NCI-H1048 (cell line): ENCODE data around the gene NAT8.
"Not testable (repeated sequence)": the region's sequence is repeated elsewhere in the genome, so short reads cannot be mapped to it uniquely, and the experiment has no call there.

Source experiments
- DNase-seq: peaks from one replicate; lab custom pipeline; 2025; lab: John Stamatoyannopoulos, UW

NAT8 gene

DNA sequence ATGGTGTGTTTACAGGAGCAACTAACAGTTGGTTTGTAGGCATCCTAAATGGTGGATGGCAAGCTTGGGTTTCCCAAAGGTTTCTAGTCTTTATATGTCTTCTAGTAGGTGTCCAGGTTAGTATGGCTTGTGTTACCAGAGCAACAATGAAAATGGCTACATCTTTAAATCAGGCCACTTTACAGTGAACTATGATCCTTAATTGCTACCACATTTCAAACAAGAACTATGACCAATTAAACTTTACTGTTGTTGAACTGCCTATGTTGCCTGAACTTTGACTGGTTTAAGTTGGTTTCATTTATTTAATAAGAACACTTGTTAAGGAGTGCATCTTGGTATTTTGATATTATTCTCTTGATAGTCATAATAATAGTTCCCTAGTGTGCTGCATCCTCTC lies 5.2 kb downstream of the NAT8 start:
- not testable (repeated sequence) for DNase-seq

DNA sequence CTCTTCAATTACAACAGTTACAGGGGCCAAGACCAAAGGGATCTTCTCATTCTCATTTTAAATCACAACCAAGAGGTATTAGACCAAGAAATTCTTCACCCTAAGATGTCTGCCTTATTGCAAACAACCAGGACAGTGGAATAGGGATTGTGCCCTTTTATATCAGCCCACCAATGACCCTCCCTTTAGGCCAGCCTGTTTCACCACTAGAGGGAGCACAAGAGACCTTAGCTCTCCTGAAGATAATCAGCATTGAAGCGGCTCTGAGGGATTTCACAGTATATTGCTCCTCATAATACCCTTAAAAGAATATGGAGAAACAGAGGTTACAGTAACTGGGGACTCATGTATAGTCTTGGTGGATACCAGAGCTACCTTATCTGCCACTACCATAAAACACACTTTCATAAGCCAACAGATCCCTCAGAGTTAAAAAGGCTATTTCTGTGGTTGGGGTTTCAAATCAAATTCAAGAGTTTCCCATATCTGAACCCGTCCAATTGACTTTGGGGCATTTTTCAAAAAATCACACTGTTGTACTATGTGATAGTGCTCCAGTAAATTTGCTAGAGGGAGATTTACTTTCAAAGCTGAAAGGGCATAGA lies 11.5 kb downstream of the NAT8 start:
- not testable (repeated sequence) for DNase-seq

DNA sequence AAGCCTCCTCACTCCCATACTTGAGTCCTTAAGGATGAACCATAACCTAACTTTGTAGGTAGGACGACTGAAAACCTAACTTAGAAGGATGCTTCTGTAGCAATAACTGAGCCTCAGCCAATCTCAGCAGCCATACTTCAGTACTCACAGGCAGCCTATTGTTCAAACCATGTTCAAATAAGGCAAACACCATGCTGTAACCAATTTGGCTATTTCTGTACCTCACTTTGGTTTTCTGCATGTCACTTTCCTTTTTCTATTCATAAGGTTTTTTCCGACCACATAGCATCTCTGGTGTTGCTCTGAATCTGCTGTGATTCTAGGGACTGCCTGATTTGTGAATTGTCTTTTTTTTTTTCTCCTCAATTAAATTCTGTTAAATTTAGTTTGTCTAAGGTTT lies 13.7 kb downstream of the NAT8 start:
- DNase-seq, result not testable (repeated sequence)

DNA sequence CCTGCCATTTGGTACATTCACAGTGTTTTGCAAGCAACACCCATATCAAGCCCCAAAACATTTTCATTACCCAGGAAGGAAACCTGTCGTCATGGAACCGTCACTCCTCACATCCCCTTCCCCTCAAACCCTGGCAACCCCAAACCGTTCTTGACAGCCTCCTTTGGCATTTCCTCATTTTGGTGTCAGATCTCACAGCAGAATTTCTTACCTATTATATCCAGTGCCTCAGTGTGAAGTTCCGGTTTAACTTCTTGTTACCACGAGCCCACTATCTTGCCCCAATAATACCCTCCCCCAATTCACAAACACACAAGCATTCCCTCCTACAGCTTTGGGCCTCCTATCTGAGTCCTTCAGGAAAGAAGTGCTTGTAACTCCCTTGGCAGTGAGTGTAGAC lies 16.0 kb downstream of the NAT8 start:
- DNase-seq, result not testable (repeated sequence)

DNA sequence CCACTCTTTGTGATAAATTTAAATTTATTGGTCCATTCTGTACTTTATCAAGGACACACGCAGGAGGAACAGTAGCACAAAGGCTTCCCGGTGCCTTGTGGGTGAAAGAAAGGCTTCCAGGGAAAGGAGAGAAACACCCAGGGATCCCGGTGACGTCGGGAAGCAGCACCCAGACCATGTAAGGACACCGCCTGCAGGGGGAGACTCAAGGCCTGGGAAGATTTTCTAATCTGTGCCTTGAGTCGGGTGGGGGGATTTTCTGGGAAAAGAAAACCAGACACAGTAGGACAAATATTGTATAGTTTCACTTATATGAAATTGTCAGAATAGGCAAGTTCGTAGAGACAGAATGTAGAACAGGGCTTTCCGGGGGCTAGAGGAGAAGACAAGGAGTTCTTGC lies 17.6 kb downstream of the NAT8 start:
- not testable (repeated sequence) for DNase-seq

DNA sequence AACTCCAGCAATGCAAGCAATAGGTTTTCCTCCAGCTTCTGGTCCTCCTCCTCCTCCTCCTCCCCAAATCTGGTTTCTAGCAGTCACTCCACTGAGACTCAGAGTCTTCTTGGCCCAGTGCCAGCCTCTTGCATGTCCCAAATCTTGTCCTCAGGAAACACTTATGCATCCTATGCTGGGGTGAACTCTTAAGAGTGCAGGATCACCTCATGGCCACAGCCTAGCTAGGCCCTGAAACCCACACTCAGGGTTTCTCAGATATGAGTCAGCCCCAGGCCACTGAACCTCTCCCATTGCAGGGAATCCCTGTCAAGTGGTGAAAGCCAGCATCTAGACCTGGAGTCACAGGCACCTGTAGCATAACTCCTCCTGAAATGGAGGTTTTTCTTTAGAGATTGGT lies 18.2 kb downstream of the NAT8 start:
- DNase-seq, result not testable (repeated sequence)

DNA sequence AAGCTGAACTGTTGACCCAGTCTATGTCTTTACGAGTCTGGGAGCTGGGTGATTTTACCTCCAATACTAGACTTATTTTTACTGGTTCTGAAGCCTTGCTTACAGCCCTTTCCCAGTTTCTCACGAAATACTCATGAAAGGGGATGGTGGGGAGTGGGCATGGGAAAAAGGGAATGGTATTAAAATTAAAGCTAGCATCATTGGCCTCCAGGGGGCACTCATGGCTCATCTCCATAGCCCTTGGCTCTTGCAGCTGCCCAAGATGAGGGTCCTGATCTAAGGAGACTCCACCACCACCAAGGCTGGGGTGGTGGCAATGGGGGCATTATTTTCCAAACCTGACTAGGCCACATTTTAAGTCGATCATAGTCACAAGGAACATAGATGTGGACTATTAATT lies 22.3 kb downstream of the NAT8 start:
- DNase-seq, result not testable (repeated sequence)

DNA sequence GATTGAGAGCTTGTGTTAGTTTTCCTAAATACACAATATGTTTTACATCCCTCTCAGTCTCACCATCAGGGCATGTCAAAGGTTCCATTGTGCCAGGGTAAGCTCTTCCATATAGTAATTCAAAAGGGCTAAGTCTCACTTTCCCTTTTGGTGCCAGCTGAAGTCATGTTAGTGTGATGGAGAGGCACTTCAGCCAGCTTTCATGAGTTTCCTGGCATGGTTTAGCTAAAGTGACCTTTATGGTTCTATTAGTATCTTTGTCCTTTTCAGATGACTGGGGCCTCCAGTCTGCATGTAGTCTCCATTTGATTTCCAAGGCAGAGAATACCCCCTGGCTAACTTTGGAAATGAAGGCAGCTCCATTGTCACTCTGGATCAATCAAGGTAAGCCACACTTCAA lies 27.2 kb downstream of the NAT8 start:
- DNase-seq, result no peak

DNA sequence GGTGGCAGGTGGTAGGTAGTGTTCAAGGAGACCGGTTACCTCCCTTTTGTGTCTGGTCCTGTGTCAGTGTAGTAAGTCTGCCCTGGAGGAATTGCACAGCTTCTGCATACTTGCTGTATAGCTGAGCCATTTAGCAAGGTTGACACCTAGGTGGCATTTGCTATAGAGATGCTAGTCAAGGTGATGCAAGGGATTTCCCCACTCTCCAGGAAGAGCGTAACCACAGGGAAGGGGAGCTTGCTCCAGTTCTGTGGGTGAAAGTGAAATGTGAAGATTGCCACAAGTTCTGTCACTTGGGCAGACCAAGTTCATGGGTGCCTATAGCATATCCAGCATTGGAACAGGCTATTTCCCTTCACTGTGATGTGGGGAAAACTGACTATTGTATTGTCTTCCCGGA lies 28.1 kb downstream of the NAT8 start:
- no peak for DNase-seq

DNA sequence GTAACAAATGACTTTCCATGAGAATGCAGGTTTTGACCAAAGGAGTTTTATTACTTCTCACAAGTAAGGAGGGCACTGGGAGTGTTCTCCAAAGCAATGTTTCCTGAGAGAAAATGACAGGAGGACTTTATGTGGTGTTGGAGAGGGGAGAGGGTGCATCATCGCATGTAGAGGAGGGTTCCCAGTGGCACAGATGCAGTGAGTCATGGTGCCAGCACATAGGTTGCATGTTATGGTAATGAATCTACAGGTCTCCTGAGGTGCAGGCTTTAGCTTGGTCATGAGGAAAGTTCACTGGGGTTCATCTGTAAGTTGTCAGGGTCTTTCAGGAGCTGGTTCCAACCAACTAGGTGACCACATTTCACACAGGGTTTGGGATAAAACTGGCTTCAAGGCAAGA lies 30.4 kb downstream of the NAT8 start:
- DNase-seq, result no peak

DNA sequence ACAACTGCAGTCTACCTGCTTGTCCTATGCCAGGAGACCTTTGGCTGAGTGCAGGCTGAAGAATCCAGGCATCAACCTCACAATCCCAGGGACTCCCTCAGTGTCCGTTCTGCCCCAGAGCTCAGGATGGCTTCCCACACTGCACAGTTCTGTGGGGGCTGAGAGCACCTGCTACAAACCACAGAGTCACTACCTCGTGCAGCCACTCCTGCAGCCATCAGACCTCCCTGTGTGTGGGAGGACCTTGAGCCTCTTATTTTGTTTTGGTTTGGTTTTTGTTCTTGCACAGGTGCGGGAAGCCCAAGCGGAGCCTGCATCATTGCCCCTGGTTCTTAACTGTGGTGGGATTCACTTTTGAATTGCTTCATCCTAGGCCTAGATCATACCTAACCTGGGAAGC lies 31.0 kb downstream of the NAT8 start:
- DNase-seq, result no peak

DNA sequence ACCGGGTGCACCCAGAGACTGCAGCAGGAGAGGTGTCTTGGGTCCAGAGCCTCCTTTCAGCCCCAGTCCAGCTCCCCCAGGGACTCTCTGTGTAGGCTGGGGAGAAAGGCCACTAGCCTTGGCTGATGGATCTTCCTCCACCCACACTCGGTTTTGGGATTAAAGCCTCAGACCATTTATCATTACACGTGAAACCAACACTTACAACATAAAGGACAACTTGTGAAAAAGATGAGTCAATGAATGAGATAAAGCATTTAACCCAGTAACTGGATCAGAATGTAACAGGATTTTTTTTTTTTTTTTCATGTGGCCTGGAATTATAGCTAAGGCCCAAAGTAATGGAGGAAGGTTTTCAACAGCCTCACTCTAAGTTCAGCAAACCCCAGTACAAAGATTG lies 32.1 kb downstream of the NAT8 start:
- no peak for DNase-seq

DNA sequence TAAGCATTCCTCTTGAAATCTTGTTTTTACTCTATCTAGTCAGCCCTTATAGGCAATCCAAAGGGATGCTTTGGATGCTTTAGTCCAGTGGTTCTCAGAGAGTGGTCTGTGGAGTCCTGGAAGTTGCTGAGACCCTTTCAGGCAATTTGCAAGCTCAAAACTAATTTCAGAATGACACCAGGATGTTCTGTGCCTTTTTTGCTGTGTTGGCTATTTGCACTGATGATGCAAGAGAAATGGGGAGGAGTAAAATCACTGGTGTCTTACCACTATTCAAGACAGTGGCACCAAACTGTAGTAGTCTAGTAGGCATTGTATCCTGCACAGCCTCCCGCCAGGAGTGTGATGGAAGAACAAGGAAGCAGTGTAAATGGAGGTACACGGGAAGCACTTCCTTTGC lies 37.6 kb downstream of the NAT8 start:
- DNase-seq, result not testable (repeated sequence)

DNA sequence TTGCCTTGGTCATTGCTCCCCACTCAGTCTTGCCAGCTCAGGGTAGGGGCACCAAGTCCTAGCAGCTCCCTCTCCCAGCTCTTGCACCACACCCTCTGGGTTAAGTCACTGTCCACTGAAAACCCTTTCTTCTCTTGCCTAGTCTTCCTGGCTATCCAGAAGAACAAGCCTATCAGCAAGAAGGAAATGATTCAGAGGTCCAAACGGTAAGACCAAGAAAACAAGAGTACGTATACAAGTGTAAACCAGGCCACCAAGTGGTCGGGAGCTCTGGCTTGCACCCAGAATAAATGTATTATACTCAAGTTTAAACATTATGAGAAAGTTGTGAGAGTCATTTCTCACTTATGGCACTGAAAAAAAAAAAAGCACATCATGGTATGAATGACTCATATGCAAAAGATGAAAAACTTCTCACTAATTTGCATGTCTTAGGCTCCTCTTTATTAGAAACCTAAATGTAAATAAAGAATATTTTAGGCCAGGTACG lies 39.1 kb downstream of the NAT8 start:
- DNase-seq, result not testable (repeated sequence)

DNA sequence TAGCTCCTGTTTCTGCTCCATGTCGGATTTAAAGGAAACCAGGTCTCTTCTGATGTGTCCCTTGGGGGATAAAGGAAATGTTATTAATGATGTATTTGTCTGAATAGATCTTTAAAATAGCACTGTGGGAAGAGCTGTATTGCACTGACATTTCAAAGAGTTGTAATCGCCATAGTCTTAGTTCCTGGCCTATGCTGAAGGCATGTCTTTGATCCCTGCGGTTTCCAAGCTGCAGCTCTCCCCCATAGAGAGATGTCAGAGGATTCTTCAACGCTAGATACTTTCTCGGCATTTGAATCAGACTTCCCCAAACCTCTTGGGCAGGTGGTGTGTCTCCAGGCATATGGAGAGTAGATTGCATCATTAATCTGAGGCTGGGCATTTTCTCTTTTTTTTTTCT lies 40.4 kb downstream of the NAT8 start:
- DNase-seq, result no peak

DNA sequence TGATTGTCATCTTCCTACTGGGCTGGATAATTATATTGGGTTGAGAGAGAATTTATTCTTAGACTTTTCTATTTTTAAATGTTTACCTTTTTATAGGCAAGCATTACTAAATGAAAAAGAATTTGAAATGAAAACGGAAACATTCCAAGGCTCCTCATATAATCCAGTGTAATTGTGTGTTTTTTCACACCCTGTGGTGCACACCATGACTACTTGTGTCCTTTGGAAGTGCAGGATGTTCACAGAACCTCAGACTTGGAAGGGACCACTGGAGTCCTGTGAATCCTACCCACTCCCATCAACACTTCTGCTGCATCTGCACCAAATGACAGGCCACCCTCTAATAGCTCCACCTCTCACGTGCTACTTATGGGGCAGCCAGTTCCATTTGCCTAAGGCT lies 48.0 kb downstream of the NAT8 start:
- no peak for DNase-seq

DNA sequence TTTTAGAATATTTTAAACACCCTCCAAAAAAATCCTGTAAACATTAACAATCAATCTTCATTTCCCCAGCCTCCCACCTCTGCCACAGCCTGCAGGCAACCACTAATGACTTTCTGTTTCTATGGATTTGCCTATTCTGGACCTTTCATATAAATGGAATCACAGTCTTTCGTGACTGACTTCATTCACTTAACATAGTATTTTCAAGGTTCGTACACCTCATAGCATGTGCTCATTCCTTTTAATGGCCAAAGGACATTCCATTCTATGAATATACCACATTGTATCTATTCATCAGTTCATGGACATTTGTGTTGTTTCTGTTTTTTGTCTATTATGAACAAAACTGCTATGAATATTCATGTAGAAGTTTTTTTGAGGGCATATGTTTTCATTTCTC lies 48.5 kb downstream of the NAT8 start:
- no peak for DNase-seq
